SK-N-MC (cell line): ENCODE measurements around the gene CBFB.
A peak's percentile ranks its signal among the peaks of the same experiment; 100 is the strongest.
"Not testable (repeated sequence)": the region's sequence is repeated elsewhere in the genome, so short reads cannot be mapped to it uniquely, and the experiment has no call there.

Experiments used
- DNase-seq: peaks from one replicate; pipeline ENCODE4 v3.0.0-alpha.2; 2011; ENCODE audit warnings: low read depth, low spot score
- H3K27ac ChIP-seq: fragments of 200-600 bp; sonication (generic); 2 replicates; pipeline ENCODE4 v1.5.1; 2016; ENCODE audit warnings: mixed run types
- H3K36me3 ChIP-seq: fragments of 200-600 bp; sonication (generic); 2 replicates; pipeline ENCODE4 v1.6.1; 2017; ENCODE audit warnings: antibody characterized with exemption, low read length, mixed read lengths; ENCODE audit not compliant: insufficient read depth
- H3K4me3 ChIP-seq: fragments of 200-600 bp; sonication (generic); 2 replicates; pipeline ENCODE4 v1.5.1; 2016
- H3K9ac ChIP-seq: fragments of 200-600 bp; sonication (generic); 2 replicates; pipeline ENCODE4 v1.8.0; 2017; ENCODE audit warnings: mixed run types, mixed read lengths; ENCODE audit not compliant: insufficient read length
- H3K9me3 ChIP-seq: fragments of 200-600 bp; sonication (generic); 2 replicates; pipeline ENCODE4 v1.6.1; 2017; ENCODE audit warnings: low read depth, mild to moderate bottlenecking, antibody characterized with exemption, low read length, moderate library complexity, mixed read lengths
- EZH2 ChIP-seq: fragments of 200-600 bp; sonication (generic); IDR thresholded peaks from one replicate; pipeline ENCODE4 v1.6.1; 2017; ENCODE audit warnings: antibody characterized with exemption
- FOXP2 ChIP-seq: optimal IDR thresholded peaks from 2 replicates; pipeline ENCODE3; 2011; ENCODE audit warnings: mild to moderate bottlenecking, moderate library complexity; ENCODE audit not compliant: insufficient read depth; ENCODE audit errors: extremely low read length, control extremely low read depth
- POLR2AphosphoS5 ChIP-seq: IDR thresholded peaks from 2 replicates; pipeline ENCODE4 v1.6.1; 2012; ENCODE audit warnings: mild to moderate bottlenecking, low read depth, low read length, borderline replicate concordance

CBFB gene

GRCh38 chr16:67028696-67029253 is at the start of gene CBFB:
Gene CBFB (plus strand): TSS chr16:67029149. CDS start chr16:67029408, 259 bp downstream.
- TF ChIP-seq FOXP2 = no peak
- TF ChIP-seq EZH2 = no peak
- TF ChIP-seq POLR2AphosphoS5 = peak; percentile 63; the same call in 1 of the 2 replicates
- no peak for DNase-seq
- H3K9ac ChIP-seq = peak within 1 kb of the TSS; percentile 82
- H3K4me3 ChIP-seq = peak within 1 kb of the TSS; percentile 82
- peaks cover 12% of the 10 kb centered on the region for H3K36me3 ChIP-seq
- H3K9me3 ChIP-seq = no peaks in the 10 kb centered on the region
- peak within 1 kb of the TSS; percentile 89 for H3K27ac ChIP-seq

GRCh38 chr16:66983033-66983432 is 45.9 kb upstream of the CBFB start:
- no peak overlapping the region for H3K4me3 ChIP-seq
- no peak overlapping the region for H3K9ac ChIP-seq
- TF ChIP-seq EZH2 (no peak), FOXP2 (no peak), POLR2AphosphoS5 (no peak)
- H3K36me3 ChIP-seq = no peaks in the 10 kb centered on the region
- DNase-seq = no peak
- no peak overlapping the region for H3K27ac ChIP-seq
- no peaks in the 10 kb centered on the region for H3K9me3 ChIP-seq

GRCh38 chr16:66984892-66985311 is 44.0 kb upstream of the CBFB start:
- H3K4me3 ChIP-seq = no peak overlapping the region
- no peaks in the 10 kb centered on the region for H3K36me3 ChIP-seq
- no peak for DNase-seq
- no peak for TF ChIP-seq EZH2
- H3K9me3 ChIP-seq = no peaks in the 10 kb centered on the region
- no peak overlapping the region for H3K27ac ChIP-seq
- H3K9ac ChIP-seq = no peak overlapping the region

GRCh38 chr16:66986559-66986958 is 42.4 kb upstream of the CBFB start:
- DNase-seq = no peak
- Histone ChIP-seq H3K4me3 (no peak overlapping the region), H3K9ac (no peak overlapping the region), H3K27ac (no peak overlapping the region), H3K9me3 (no peaks in the 10 kb centered on the region), H3K36me3 (no peaks in the 10 kb centered on the region)
- no peak for TF ChIP-seq POLR2AphosphoS5
- no peak for TF ChIP-seq EZH2
- no peak for TF ChIP-seq FOXP2

GRCh38 chr16:66988197-66988788 is 40.7 kb upstream of the CBFB start, which contains the start of gene CES4A:
Gene CES4A (plus strand): TSS chr16:66988589. CDS start chr16:66988773, 184 bp downstream.
- H3K36me3 ChIP-seq = no peaks in the 10 kb centered on the region
- no peaks in the 10 kb centered on the region for H3K9me3 ChIP-seq
- TF ChIP-seq EZH2 = no peak
- TF ChIP-seq FOXP2 = no peak
- TF ChIP-seq POLR2AphosphoS5 = no peak
- H3K27ac ChIP-seq = no peak within 1 kb of the TSS
- H3K4me3 ChIP-seq = no peak within 1 kb of the TSS
- H3K9ac ChIP-seq = no peak within 1 kb of the TSS
- no peak for DNase-seq

- H3K27ac ChIP-seq = no peak overlapping the region
- no peaks in the 10 kb centered on the region for H3K9me3 ChIP-seq
- no peak overlapping the region for H3K4me3 ChIP-seq
- H3K36me3 ChIP-seq = no peaks in the 10 kb centered on the region
- no peak for DNase-seq
- no peak for TF ChIP-seq EZH2
- no peak for TF ChIP-seq POLR2AphosphoS5
- TF ChIP-seq FOXP2 = no peak
- no peak overlapping the region for H3K9ac ChIP-seq
Observed at GRCh38 chr16:66991545-66992077, 37.3 kb upstream of the CBFB start.

- not testable (repeated sequence) for H3K9ac ChIP-seq, H3K9me3 ChIP-seq, H3K36me3 ChIP-seq, DNase-seq, H3K27ac ChIP-seq, H3K4me3 ChIP-seq
Observed at GRCh38 chr16:66993558-66993957, 35.4 kb upstream of the CBFB start.

GRCh38 chr16:66996324-66996982 is 32.5 kb upstream of the CBFB start:
- TF ChIP-seq POLR2AphosphoS5 (no peak), FOXP2 (no peak), EZH2 (no peak)
- no peak overlapping the region for H3K4me3 ChIP-seq
- no peaks in the 10 kb centered on the region for H3K36me3 ChIP-seq
- no peak for DNase-seq
- no peak overlapping the region for H3K9ac ChIP-seq
- H3K9me3 ChIP-seq = no peaks in the 10 kb centered on the region
- no peak overlapping the region for H3K27ac ChIP-seq
